Upper lobe of left lung (tissue), 6 donors: ENCODE measurements around the gene ARID1B. TPM values are rescaled to one million over a fixed set of nuclear protein-coding genes. Genes with fewer than 3 reads are reported as not detected.

ENCODE experiments used
- ATAC-seq, 2 donors: fragments of 200-7000 bp; cut with Tn5 transposase; one replicate each; pipeline ENCODE4 v1.9.1; 2022; ENCODE audit warnings: mild to moderate bottlenecking in 2 of 2, moderate library complexity in 2 of 2; ENCODE audit not compliant: low FRiP score in 2 of 2
- DNase-seq, 2 donors: peaks; one replicate each; pipeline ENCODE4 v3.0.0-alpha.2; 2019 to 2020
- H3K27ac ChIP-seq, 4 donors: fragments of 200-600 bp; sonication (generic); one replicate each; pipeline ENCODE4 v1.5.1; 2016 to 2019
- H3K27me3 ChIP-seq, 4 donors: fragments of 200-600 bp; sonication (generic); one replicate each; pipeline ENCODE4 v1.5.1; 2017 to 2019
- H3K36me3 ChIP-seq, 4 donors: fragments of 200-600 bp; sonication (generic); one replicate each; pipeline ENCODE4 v1.5.1; 2016 to 2019
- H3K4me1 ChIP-seq, 4 donors: fragments of 200-600 bp; sonication (generic); one replicate each; pipeline ENCODE4 v1.5.1; 2018 to 2019
- H3K4me3 ChIP-seq, 4 donors: fragments of 200-600 bp; sonication (generic); one replicate each; pipeline ENCODE4 v1.5.1; 2017 to 2019; ENCODE audit warnings: mild to moderate bottlenecking in 2 of 4, moderate library complexity in 1 of 4
- H3K9me3 ChIP-seq, 4 donors: fragments of 200-600 bp; sonication (generic); one replicate each; pipeline ENCODE4 v1.5.1; 2018 to 2019
- CTCF ChIP-seq, 6 experiments: fragments of 450-650 bp in 4 of 6; fragments of 200-600 bp in 2 of 6; sonication (generic) in 2 of 6; IDR thresholded peaks; one replicate each; pipeline ENCODE4 v1.5.1; 2016 to 2019; ENCODE audit warnings: antibody characterized with exemption in 6 of 6
- EP300 ChIP-seq, 4 donors: sonication (generic); formaldehyde crosslinking; IDR thresholded peaks; one replicate each; pipeline ENCODE4 v1.5.1; 2017; ENCODE audit warnings: antibody characterized with exemption in 4 of 4, control low read depth in 2 of 4
- POLR2A ChIP-seq, 4 donors: fragments of 450-650 bp; IDR thresholded peaks; one replicate each; pipeline ENCODE4 v1.5.1; 2016 to 2017; ENCODE audit warnings: antibody characterized with exemption in 4 of 4, mild to moderate bottlenecking in 2 of 4
- POLR2AphosphoS5 ChIP-seq, 2 donors: sonication (generic); formaldehyde crosslinking; IDR thresholded peaks; one replicate each; pipeline ENCODE4 v1.5.1; 2017; ENCODE audit warnings: antibody characterized with exemption in 2 of 2
- WGBS, 2 donors: methylation state at CpG; one replicate each; pipeline ENCODE4 v1.1.5; 2017 to 2018; 5-methylcytosine and 5-hydroxymethylcytosine counted together
- total RNA-seq, 6 donors: library from RNA; depleted of rRNA in 4 of 6; stranded (reverse); fragments of >200 nt in 4 of 6; gene quantifications; one replicate each; pipeline versions ENCODE4 v1.1.0 to v1.2.1, GENCODE V29; 2016 to 2021
- donor health status: DM: no; HTN: no; CAD: no; lungs with moderate emphysema.
- donor health status: DM: no; HTN: yes; CAD: no; lungs with severe emphysema.

Gene ARID1B
- total RNA-seq, 6 donors from 2014 or later = 66.4 to 168 (median 109) TPM

- Histone ChIP-seq H3K27me3 (no peaks in the 10 kb centered on the region), H3K27ac (no peak overlapping the region), H3K9me3 (peaks cover 0 to 9% (median 7%) of the 10 kb centered on the region in 4 donors), H3K36me3 (no peaks in the 10 kb centered on the region), H3K4me1 (no peaks in the 10 kb centered on the region), H3K4me3 (no peak overlapping the region)
- no peak for DNase-seq
- TF ChIP-seq EP300 (IDR thresholded peaks at IDR 0.05) (no peak), POLR2AphosphoS5 (IDR thresholded peaks at IDR 0.05) (no peak), POLR2A (IDR thresholded peaks at IDR 0.05) (no peak), CTCF (IDR thresholded peaks at IDR 0.05) (no peak)
- 89% methylated on average over 7 of the region's 7 CpGs for WGBS, 2 donors
- ATAC-seq = no peak
Measured at GRCh38 chr6:156735751-156736150, 41.4 kb upstream of the ARID1B start.

GRCh38 chr6:156740604-156741003 lies 36.6 kb upstream of the ARID1B start:
- ATAC-seq = no peak
- WGBS, 2 donors = 62 to 70% methylated on average over 1 of the region's 1 CpG

GRCh38 chr6:156741287-156742073 lies 35.7 kb upstream of the ARID1B start:
- H3K27ac ChIP-seq = no peak overlapping the region
- peaks cover 0 to 11% (median 10%) of the 10 kb centered on the region in 4 donors for H3K9me3 ChIP-seq
- no peaks in the 10 kb centered on the region for H3K36me3 ChIP-seq
- no peaks in the 10 kb centered on the region for H3K4me1 ChIP-seq
- no peak overlapping the region for H3K4me3 ChIP-seq
- WGBS, 2 donors = 93% methylated on average over 3 of the region's 3 CpGs
- no peaks in the 10 kb centered on the region for H3K27me3 ChIP-seq
- no peak for TF ChIP-seq POLR2A (IDR thresholded peaks at IDR 0.05)
- DNase-seq (no peak), ATAC-seq (no peak)

More at GRCh38 chr6:156740604-156741003, 36.6 kb upstream of the ARID1B start:
- no peak overlapping the region for H3K4me3 ChIP-seq
- H3K36me3 ChIP-seq = no peaks in the 10 kb centered on the region
- no peaks in the 10 kb centered on the region for H3K4me1 ChIP-seq
- peaks cover 0 to 11% (median 10%) of the 10 kb centered on the region in 4 donors for H3K9me3 ChIP-seq
- DNase-seq = no peak
- TF ChIP-seq POLR2A (IDR thresholded peaks at IDR 0.05) (no peak), EP300 (IDR thresholded peaks at IDR 0.05) (no peak), CTCF (IDR thresholded peaks at IDR 0.05) (no peak), POLR2AphosphoS5 (IDR thresholded peaks at IDR 0.05) (no peak)
- H3K27me3 ChIP-seq = no peaks in the 10 kb centered on the region
- H3K27ac ChIP-seq = no peak overlapping the region

GRCh38 chr6:156747715-156748114 lies 29.5 kb upstream of the ARID1B start:
- no peaks in the 10 kb centered on the region for H3K27me3 ChIP-seq
- H3K27ac ChIP-seq = no peak overlapping the region
- no peaks in the 10 kb centered on the region for H3K36me3 ChIP-seq
- DNase-seq (no peak), ATAC-seq (no peak)
- no peaks in the 10 kb centered on the region for H3K9me3 ChIP-seq
- TF ChIP-seq POLR2A (IDR thresholded peaks at IDR 0.05) (no peak), CTCF (IDR thresholded peaks at IDR 0.05) (no peak), POLR2AphosphoS5 (IDR thresholded peaks at IDR 0.05) (no peak), EP300 (IDR thresholded peaks at IDR 0.05) (no peak)
- no peaks in the 10 kb centered on the region for H3K4me1 ChIP-seq
- 58 to 82% methylated on average over 3 of the region's 3 CpGs for WGBS, 2 donors
- H3K4me3 ChIP-seq = no peak overlapping the region

GRCh38 chr6:156748504-156748903 lies 28.7 kb upstream of the ARID1B start:
- Histone ChIP-seq H3K36me3 (no peaks in the 10 kb centered on the region), H3K27ac (no peak overlapping the region), H3K4me3 (no peak overlapping the region), H3K27me3 (no peaks in the 10 kb centered on the region), H3K4me1 (no peaks in the 10 kb centered on the region), H3K9me3 (no peaks in the 10 kb centered on the region)
- DNase-seq (no peak), ATAC-seq (no peak)
- no peak for TF ChIP-seq POLR2AphosphoS5 (IDR thresholded peaks at IDR 0.05)
- TF ChIP-seq POLR2A (IDR thresholded peaks at IDR 0.05) = no peak
- TF ChIP-seq CTCF (IDR thresholded peaks at IDR 0.05) = no peak
- TF ChIP-seq EP300 (IDR thresholded peaks at IDR 0.05) = no peak
- WGBS, 2 donors = 88 to 97% methylated on average over 1 of the region's 1 CpG
